HEK293T (cell line): ENCODE results near the gene SUN2.

Experiments used
- ARNT ChIP-seq: fragments of 450-650 bp; IDR thresholded peaks from 2 replicates; pipeline ENCODE4 v1.6.1; 2017; ENCODE audit warnings: mild to moderate bottlenecking
- BHLHE40 ChIP-seq: fragments of 450-650 bp; IDR thresholded peaks from 2 replicates; pipeline ENCODE4 v1.6.1; 2016; ENCODE audit warnings: mild to moderate bottlenecking, moderate library complexity, borderline replicate concordance
- CTBP1 ChIP-seq: fragments of 450-650 bp; IDR thresholded peaks from 2 replicates; pipeline ENCODE4 v1.6.1; 2016; ENCODE audit warnings: borderline replicate concordance
- FOXM1 ChIP-seq: fragments of 450-650 bp; IDR thresholded peaks from 2 replicates; pipeline ENCODE4 v1.6.1; 2017; ENCODE audit warnings: mild to moderate bottlenecking, borderline replicate concordance
- L3MBTL2 ChIP-seq: fragments of 450-650 bp; conservative IDR thresholded peaks from 2 replicates; pipeline ENCODE4 v1.6.1; 2016; ENCODE audit warnings: mild to moderate bottlenecking
- LEF1 ChIP-seq: fragments of 450-650 bp; IDR thresholded peaks from 2 replicates; pipeline ENCODE4 v1.6.1; 2017; ENCODE audit warnings: mild to moderate bottlenecking, borderline replicate concordance
- SP1 ChIP-seq: fragments of 450-650 bp; IDR thresholded peaks from 2 replicates; pipeline ENCODE4 v1.6.1; 2017
- SUZ12 ChIP-seq: fragments of 450-650 bp; IDR thresholded peaks from 2 replicates; pipeline ENCODE4 v1.6.1; 2016; ENCODE audit warnings: mild to moderate bottlenecking

GRCh38 chr22:38740116-38740723, 15.6 kb downstream of the SUN2 start:
- TF ChIP-seq FOXM1 (no peak), ARNT (no peak), BHLHE40 (no peak), SP1 (no peak), LEF1 (no peak), CTBP1 (no peak), L3MBTL2 (no peak), SUZ12 (no peak)
